B cell (primary cell): ENCODE results near the gene TUBAL3.

ENCODE experiments used
- CTCF ChIP-seq: fragments of 200-600 bp; IDR thresholded peaks from one replicate; pipeline ENCODE4 v1.8.0; 2022; ENCODE audit warnings: antibody characterized with exemption, mild to moderate bottlenecking
- EZH2 ChIP-seq: IDR thresholded peaks from 2 replicates; pipeline ENCODE4 v1.6.1; 2012; ENCODE audit warnings: borderline replicate concordance, low read depth, mild to moderate bottlenecking, moderate library complexity, low read length; ENCODE audit not compliant: insufficient read depth, poor library complexity, severe bottlenecking

GRCh38 chr10:5400468-5401240 is 4.0 kb downstream of the TUBAL3 start:
- no peak for TF ChIP-seq CTCF
- no peak for TF ChIP-seq EZH2
